Measurements from ENCODE around the gene SOX5.

GRCh38 chr12:23628806-23629205 lies 320.7 kb downstream of the SOX5 start:
- TF ChIP-seq, protein P1, sequence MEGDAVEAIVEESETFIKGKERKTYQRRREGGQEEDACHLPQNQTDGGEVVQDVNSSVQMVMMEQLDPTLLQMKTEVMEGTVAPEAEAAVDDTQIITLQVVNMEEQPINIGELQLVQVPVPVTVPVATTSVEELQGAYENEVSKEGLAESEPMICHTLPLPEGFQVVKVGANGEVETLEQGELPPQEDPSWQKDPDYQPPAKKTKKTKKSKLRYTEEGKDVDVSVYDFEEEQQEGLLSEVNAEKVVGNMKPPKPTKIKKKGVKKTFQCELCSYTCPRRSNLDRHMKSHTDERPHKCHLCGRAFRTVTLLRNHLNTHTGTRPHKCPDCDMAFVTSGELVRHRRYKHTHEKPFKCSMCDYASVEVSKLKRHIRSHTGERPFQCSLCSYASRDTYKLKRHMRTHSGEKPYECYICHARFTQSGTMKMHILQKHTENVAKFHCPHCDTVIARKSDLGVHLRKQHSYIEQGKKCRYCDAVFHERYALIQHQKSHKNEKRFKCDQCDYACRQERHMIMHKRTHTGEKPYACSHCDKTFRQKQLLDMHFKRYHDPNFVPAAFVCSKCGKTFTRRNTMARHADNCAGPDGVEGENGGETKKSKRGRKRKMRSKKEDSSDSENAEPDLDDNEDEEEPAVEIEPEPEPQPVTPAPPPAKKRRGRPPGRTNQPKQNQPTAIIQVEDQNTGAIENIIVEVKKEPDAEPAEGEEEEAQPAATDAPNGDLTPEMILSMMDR (IDR thresholded peaks at IDR 0.05), result no peak
- TF ChIP-seq POLR2A (IDR thresholded peaks at IDR 0.05), result no peak

Data from heart left ventricle (tissue), 13 donors.